DMS 273 (cell line): Measurements from ENCODE around the gene MARCHF2.

ENCODE experiments used
- DNase-seq: peaks from one replicate; lab custom pipeline; 2025; ENCODE audit not compliant: unreplicated experiment; lab: John Stamatoyannopoulos, UW

MARCHF2 gene

DNA sequence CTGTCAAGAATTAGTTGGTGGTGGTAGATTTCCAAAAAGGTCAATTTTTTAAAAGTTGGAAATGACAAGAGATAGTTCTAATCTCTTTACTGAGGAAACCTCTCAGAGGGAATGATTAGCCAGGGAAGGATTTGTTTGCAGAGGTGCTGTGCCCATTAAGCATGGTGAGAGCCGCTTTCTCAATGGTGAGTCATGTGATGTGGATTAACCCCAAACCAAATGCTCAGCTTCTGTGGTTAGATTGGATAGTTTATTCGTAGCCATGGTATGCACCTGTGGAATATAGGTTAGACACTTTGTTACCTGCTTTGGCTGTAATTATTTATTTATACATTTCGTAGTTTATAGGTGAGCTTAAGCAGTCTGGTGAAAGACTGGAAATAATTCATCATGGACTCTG lies 38.8 kb downstream of the MARCHF2 start:
- no peak for DNase-seq

DNA sequence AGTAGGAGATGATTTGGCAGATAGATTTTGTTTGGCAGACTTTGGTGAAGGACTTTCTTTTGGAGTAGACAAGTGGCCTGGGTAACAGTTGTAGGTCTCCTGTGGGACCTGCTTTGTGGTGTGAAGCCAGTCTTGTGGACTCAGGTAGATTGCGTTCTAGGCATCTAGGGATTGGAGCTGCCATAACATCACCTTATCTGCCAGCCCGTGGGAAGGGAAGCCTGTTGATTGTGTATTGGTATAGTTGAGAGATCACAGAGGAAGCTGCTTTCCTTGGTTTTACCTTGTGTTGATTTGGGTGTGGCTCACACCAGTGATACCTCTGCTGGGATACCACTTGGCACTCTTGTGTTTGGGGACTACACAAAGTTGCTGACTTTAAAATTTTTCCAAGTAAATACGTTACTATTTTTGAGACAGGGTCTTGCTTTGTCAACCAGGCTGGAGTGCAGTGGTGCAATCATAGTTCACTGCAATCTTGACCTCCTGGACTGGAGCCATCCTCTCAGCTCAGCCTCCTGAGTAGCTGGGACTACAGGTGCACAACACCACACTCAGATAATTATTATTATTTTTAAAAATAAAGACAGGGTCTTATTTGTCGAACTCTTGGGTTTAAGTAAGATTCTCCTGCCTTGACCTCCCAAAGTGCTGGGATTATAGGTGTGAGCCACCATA lies 39.5 kb downstream of the MARCHF2 start:
- no peak for DNase-seq

DNA sequence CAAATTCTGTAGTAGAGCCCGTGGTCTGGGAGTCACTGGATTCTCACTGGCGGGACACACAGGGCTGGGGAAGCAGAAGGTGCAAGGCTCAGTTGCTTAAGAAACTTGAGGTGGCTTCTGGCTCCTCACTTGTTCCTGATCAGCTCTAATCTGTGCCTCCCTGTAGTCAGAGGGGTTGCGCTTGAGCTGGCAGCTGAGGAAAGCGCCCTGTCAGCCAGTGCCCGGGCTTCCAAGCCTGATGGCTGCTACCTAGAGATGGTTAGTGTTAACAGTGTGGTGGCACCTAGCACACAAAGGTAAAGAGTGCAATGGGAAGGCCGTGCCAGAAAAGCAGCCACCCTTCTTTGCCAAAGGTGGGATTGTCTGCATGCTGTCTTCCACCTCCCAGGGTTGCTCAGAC lies 40.5 kb downstream of the MARCHF2 start:
- no peak for DNase-seq

DNA sequence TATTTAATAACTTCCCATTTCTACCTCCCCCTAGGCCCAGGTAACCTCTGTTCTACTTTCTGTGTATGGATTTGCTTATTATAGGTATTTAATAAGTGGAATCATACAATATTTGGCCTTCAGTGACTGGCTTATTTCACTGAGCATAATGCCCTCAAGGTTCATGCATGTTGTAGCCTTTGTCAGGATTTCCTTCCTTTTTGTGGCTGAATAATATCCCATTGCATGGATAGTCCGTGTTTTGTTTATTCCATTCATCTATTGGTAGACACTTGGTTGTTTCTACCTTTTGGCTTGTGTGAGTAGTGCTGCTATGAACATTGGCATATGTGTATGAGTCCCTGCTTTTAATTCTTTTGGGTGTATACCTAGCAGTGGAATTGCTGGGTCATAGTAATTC lies 41.1 kb downstream of the MARCHF2 start:
- no peak for DNase-seq

DNA sequence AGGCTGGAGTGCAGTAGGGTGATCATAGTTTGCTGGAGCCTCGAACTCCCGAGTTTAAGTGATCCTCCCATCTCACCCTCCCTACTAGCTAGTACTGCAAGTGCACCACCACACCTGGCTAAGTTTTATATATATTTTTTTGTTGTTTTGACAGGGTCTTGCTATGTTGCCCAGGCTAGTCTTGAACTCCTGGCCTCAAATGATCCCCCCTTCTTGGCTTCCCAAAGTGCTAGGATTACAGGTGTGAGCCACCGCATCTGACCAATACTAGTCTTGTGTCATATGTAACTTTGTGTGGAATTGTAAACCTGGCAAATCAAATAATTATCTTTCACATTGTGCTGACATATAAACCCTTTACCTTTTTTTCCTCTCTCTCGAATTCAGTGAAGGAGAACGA lies 41.9 kb downstream of the MARCHF2 start:
- no peak for DNase-seq

DNA sequence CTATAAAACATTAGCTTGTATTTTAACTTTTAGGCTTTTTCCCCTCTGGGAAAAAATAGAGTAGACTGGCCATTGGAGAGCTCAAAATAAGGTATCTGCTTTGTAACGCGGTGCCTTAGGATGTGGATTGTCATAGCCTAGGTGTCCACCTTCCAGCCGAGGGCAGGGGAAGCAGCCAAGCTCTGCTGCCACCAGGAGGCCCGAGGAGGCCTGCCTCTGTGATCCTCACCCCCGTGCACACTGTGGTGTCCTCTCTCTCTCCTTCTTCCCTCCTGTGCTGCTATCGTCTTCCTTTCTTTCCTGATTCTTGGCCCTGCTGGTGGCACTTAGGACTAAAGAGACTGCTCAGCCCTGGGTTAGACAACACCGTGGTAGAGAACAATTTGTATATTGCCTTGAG lies 43.0 kb downstream of the MARCHF2 start:
- DNase-seq, result peak; percentile 29

DNA sequence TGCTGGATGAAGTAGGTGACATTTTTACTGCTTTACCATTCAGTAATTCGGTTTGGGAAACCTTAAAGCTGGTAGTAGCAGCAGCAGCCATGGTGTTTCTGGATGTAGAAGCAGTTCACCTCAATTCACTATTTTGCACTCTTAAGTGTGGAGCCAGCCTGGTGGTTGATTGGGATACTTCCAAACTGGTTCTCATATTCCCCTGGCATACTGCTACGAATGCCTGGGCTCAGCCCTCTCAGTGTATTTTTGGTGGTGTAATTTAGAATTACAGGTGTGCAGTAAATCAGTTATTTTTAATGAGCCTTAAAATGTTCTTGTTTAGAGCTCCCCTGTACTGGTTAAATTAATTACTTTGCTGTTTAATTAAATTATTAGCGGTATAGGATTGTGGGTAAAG lies 44.1 kb downstream of the MARCHF2 start:
- DNase-seq, result peak; percentile 30

DNA sequence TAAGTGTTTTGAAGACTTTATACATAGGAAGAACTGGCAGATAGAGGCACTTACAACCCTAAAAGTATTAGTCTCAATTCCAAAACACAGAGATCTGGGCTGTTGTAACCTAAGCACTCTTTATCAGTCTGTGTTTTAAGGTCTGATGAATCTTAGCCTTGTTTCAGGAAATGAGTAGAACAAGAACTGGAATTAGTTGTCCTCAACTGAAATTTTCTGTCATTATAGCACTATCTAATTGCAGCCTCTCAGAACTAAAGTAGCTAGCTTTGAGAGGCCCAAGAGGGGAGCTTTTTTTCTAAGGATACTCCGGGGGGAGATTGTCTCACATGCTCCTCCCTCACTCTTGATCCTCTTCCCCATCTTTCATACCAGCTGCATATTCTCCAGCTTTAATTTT lies 44.7 kb downstream of the MARCHF2 start:
- no peak for DNase-seq

DNA sequence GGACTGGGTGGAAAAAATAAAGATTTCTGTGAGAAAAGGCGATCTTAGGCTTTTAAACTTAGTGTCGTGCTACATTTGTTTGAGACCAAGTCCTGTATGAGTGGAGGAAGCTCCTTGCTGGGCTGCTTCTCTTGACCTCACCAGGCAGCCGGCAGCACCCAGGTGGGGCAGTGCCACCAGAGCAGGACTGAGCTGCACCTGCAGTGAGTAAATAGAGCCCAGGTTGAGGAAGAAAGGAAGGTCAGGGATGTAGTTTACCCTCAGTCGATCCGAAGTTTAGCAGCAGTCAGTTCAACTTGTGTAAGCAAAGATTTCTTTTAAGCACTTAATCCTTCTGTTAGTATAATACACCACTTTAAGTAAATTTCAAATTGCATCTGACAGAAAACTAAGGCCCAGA lies 45.3 kb downstream of the MARCHF2 start:
- no peak for DNase-seq

DNA sequence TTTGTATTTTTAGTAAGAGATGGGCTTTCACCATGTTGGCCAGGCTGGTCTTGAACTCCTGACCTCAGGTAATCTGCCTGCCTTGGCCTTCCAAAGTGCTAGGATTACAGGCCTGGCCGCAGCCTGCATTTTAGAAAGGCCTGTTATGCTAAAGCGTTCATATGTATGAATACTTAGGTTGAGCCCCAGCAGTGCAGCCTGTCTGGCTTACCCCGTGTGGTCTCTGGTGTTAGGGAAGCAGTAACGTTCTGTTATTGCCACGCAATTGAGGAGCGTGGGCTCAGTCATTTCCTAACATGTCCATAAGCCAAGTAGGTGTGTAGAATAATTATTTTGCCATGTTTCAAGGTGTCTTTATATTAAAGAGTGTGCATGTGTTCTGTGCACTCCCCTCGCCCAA lies 46.0 kb downstream of the MARCHF2 start:
- no peak for DNase-seq

DNA sequence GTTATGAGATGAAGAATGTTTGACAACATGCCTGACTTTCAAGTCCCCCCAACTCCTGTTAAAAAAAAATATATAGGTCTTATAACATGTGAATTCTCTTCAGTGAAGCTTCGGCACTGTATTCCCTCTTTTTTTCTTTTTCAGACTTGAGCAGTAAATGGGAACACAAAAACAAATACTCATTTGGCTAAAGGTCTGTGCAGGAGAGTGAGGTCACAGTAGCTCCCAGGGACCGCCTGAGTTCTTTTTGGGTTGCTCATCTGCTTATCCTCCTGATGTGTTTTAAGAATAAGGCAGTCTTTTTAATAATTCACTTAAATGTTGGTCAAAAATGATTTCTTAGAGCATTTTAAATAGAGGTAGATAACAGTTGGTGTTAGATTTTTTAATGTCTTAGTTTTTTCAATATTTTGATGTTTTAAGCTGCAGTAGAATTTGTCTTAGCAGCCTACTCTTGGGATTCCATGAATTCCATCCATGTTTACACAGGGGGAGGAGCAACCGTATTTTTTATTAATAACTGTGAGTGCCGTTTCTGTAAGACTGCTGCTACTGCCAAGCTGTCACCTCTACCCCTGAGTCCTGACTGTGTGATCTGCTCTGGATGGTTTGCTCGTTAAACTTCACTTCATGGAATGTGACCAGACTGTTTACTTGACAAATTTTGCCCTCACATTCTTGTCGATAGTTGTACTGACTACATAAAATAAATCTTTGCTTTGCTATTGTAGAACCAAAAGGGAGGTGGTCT lies 46.6 kb downstream of the MARCHF2 start:
- no peak for DNase-seq

DNA sequence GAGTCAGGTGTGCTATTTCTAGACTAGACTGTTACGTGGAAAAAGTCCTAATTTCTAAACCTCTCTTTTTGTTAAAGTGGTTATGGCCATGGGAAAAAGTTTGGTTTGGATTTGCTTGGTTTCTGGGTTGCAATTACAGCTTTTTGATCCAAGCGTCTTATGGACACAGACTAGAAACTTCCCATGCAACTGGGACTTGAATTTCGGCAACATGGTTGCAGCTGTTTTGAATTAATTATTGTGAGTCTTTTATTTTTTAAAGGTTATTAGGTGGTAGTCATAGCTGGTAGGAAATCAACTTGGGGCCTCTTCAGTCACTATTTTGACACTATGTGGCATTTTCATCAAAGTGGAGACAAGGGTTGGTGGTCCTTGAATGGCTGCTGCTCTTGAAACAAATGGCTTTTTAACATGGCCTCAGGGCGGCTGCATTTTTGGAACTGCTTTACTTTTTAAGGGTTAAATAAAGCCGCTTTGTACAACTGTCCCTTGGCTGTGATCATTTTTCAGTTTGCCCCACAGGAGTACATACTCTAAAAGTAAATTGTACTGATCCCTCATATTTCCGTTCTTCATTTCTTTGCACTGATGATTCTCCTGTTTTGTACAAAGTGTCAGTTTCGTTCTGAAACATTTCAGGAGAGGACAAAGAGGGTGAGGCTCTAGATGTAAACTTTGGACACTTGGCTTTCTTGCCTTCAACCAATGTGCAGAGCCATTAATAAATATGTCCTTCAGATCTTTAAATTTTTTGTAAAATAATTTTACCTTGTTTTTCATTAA lies 47.6 kb downstream of the MARCHF2 start:
- DNase-seq, result no peak

DNA sequence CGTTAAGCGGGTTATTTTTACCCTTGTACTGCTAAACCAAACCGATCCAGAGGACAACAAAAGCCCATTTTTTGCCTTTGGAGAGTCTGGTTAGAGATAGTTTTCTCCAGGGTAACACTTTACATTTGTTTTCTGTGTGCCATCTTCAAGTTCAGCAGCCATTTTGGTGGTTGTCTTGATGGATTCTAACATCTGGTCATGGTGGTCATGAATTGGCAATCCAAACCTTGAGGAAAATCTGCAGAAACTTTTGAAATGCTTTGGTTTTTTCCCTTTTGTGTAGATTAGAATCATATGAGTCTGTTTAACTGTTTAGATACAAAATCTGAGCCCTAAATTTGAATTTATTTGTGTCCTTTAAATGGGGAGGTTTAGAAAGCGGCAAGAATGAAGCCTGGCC lies 48.3 kb downstream of the MARCHF2 start:
- DNase-seq, result no peak

DNA sequence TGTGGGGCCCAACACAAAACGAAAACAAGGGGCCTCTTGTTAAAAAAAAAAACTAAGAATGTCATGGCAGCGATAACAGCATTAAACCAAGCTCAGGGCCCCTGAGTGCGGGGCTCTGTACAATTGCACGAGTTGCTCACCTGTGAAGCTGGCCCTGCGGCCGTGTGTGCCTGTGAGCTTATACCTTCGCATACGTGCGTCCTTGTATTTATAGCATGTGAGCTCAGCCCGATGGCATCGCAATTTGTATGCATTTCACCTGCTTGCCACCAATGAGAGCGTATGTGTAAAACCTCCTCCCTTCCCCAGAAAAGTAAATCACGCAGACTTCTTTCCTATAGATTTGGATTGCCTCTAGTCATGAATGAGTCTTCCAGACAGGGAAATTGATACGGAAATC lies 48.8 kb downstream of the MARCHF2 start:
- no peak for DNase-seq

DNA sequence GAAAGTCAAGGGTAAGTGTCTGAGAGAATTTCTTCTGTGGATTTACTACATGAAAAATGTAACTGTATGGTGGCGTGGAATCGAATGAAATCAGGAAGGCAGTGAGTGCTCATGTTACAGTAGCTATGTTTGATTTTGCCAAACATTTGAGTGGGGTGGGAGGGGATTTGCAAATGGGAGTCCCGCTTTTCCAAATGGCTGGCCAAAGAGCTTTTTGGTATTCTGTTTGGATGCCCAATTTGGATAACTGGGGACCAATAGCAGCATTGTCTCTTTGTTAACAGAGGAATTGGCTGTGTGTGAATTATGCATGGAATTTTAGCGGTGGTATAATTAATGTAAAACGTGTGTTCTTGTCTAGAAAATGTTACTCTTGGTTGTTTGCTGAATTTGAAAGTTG lies 49.5 kb downstream of the MARCHF2 start:
- no peak for DNase-seq

DNA sequence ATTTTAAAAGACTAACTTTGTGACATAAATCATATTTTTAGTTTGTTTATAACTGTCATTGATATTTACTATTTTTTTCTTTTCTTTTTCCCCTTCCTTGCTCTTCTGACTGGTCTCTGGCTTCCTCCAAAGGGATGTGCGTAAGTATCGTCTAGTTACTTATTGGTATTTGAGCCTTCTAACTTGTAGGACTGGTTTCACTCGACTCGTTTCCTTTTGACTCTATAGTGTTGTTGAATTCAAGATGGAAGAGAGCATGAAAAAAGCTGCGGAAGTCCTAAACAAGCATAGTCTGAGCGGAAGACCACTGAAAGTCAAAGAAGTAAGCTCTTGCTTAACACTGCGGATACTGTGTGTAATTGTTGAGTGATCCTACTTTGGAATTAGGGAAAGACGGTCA lies 50.3 kb downstream of the MARCHF2 start:
- DNase-seq, result no peak

DNA sequence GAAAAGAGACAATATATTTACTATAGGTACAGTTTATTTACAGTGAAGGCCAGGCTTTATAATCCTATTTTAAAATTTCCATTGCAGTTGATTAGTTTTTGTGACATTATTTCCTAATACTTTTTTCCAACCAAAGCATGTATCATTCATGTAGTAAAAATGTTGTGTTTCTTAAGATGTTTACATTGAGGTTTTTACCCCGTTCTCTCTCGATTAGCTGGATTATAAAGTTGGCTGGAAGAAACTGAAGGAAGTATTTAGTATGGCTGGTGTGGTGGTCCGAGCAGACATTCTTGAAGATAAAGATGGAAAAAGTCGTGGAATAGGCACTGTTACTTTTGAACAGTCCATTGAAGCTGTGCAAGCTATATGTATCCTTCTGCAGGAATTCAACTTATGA lies 52.9 kb downstream of the MARCHF2 start:
- no peak for DNase-seq

DNA sequence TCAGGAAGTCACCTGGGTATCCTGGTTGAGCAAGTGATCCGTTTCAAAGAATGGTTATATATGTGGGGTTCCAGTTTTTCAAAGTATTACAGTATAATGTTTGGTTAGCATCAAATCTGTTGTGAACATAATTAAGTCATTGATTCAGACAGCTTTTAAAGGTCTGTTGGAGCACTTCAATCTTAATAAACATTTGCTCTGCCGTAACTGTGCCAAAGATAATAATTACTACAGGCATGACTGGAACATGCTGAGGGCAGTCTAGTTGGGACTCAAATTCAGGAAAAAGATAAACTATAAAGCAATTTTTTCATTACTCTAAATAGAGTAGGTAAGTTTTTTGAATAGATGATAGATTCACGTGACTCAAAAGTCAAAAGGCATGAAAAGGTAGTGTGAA lies 55.0 kb downstream of the MARCHF2 start:
- no peak for DNase-seq

DNA sequence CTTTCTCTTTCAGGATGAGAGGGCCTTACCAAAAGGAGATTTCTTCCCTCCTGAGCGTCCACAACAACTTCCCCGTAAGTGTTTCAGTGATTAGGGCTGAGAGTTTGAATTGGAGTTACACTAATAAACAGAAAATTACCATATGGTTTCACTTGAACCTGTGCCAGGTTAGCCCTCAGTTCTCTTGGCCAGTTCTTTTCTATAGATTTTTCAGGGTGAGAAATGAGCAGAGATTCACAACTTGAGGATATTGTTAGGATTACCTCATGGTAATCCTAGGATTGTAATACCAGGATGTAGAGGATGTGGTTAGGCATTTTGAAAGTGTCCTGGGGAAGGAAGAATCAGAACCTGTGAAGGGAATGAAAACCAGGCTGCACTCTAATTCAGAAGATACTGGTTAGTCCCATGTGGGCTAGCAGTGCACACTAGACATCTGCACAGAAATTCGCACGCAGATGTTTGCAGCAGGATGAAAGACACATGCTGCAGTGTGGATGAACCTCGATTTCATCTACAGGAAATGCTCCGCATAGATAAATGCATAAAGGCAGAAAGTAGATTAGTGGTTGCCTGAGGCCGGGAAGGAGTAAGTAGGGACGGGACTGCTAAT lies 55.8 kb downstream of the MARCHF2 start:
- peak; percentile 27 for DNase-seq

DNA sequence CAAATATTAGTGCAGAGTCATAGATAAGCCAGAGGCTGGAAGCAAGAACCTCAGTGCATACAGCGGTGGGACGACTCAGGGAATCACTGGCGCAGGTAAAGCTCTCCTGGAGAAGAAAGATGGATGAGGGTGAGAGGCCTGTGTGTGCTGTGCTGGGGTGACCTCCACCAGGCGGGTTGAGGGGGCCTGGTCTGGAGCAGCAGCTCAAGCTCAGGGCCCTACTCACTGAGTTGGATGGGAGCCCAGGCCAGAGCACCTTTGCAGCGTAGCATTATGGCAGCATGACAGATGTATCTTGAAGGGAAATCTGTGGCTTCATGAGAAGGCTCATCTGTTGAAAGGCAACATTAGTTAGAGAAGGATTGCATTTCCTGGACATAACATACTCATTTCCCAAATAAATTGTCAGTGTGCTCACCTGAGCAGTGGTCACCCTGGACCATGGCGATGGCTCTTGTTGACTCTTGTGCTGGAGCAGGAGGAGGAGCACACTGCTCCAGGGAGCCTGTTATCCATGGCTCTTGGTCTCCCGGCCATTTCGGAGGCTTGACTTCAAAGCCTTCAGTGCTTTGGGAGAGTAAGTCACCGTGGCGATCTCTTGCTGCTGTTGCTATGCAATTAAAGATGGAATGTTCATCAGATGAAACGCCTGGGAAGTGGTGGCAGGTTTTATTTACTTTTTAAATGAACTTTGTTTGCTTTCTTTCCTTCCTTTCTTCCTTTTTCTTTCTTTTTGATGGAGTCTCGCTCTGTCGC lies 56.7 kb downstream of the MARCHF2 start:
- DNase-seq, result peak; percentile 32
